Neural progenitor cell (in vitro differentiated cells): ENCODE data around the gene HOATZ. TPM values are rescaled to one million over a fixed set of nuclear protein-coding genes. Genes with fewer than 3 reads are reported as not detected.

Source experiments
- DNase-seq: peaks from one replicate; pipeline ENCODE4 v3.0.0-alpha.2; 2016; ENCODE audit warnings: low spot score
- H2AFZ ChIP-seq: fragments of 200-600 bp; sonication (generic); replicated peaks from 2 replicates; pipeline ENCODE4 v1.6.1; 2016; ENCODE audit warnings: antibody characterized with exemption
- H3F3A ChIP-seq: fragments of 200-600 bp; sonication (generic); 2 replicates; pipeline ENCODE4 v1.6.1; 2016; ENCODE audit warnings: antibody characterized with exemption, low read depth
- H3K27ac ChIP-seq: fragments of 200-600 bp; sonication (generic); 2 replicates; pipeline ENCODE4 v1.5.1; 2016; ENCODE audit warnings: mild to moderate bottlenecking
- H3K27me3 ChIP-seq: fragments of 200-600 bp; sonication (generic); 2 replicates; pipeline ENCODE4 v1.6.1; 2016; ENCODE audit warnings: mild to moderate bottlenecking, moderate library complexity
- H3K36me3 ChIP-seq: fragments of 200-600 bp; sonication (generic); 2 replicates; pipeline ENCODE4 v1.5.1; 2016
- H3K4me1 ChIP-seq: fragments of 200-600 bp; sonication (generic); 2 replicates; pipeline ENCODE4 v1.6.1; 2016; ENCODE audit warnings: mixed run types
- H3K4me2 ChIP-seq: fragments of 200-600 bp; sonication (generic); 2 replicates; pipeline ENCODE4 v1.6.1; 2016
- H3K4me3 ChIP-seq: fragments of 200-600 bp; sonication (generic); 2 replicates; pipeline ENCODE4 v1.5.1; 2016
- H3K79me2 ChIP-seq: fragments of 200-600 bp; sonication (generic); 2 replicates; pipeline ENCODE4 v1.6.1; 2016; ENCODE audit warnings: low read depth
- H3K9ac ChIP-seq: fragments of 200-600 bp; sonication (generic); 2 replicates; pipeline ENCODE4 v1.6.1; 2016
- H3K9me3 ChIP-seq: fragments of 200-600 bp; sonication (generic); 2 replicates; pipeline ENCODE4 v1.5.1; 2016; ENCODE audit warnings: low read depth
- H4K20me1 ChIP-seq: fragments of 200-600 bp; sonication (generic); 2 replicates; pipeline ENCODE4 v1.6.1; 2016; ENCODE audit warnings: low read depth
- H3K27ac Mint-ChIP-seq: 3 replicates; pipeline ENCODE4 v1.8.0; 2021; ENCODE audit warnings: mixed read lengths
- H3K27me3 Mint-ChIP-seq: 2 replicates; pipeline ENCODE4 v1.8.0; 2022; ENCODE audit warnings: low read depth, mild to moderate bottlenecking, inconsistent platforms, moderate library complexity, mixed read lengths; ENCODE audit not compliant: insufficient read depth
- H3K36me3 Mint-ChIP-seq: 3 replicates; pipeline ENCODE4 v1.8.0; 2021; ENCODE audit warnings: mixed read lengths
- H3K4me1 Mint-ChIP-seq: 3 replicates; pipeline ENCODE4 v1.8.0; 2021; ENCODE audit warnings: mixed read lengths
- H3K4me3 Mint-ChIP-seq: 3 replicates; pipeline ENCODE4 v1.8.0; 2021; ENCODE audit warnings: mild to moderate bottlenecking, moderate library complexity, mixed read lengths
- H3K9me3 Mint-ChIP-seq: 3 replicates; pipeline ENCODE4 v1.8.0; 2020; ENCODE audit warnings: mixed read lengths
- EZH2 ChIP-seq: fragments of 200-600 bp; sonication (generic); IDR thresholded peaks from 2 replicates; pipeline ENCODE4 v1.6.1; 2017; ENCODE audit warnings: antibody characterized with exemption, mild to moderate bottlenecking, moderate library complexity
- EZH2phosphoT487 ChIP-seq: fragments of 200-600 bp; sonication (generic); IDR thresholded peaks from 2 replicates; pipeline ENCODE4 v1.6.1; 2017; ENCODE audit warnings: antibody characterized with exemption
- total RNA-seq: library from RNA; depleted of rRNA; stranded (reverse); fragments of >200 nt; gene quantifications from 2 replicates; pipeline ENCODE4 v1.2.3, GENCODE V29; 2015; ENCODE audit warnings: low replicate concordance
- TF ChIP-seq, protein P1 (sequence below): fragments of 200-600 bp; sonication (generic); IDR thresholded peaks from 2 replicates; pipeline ENCODE4 v1.5.1; 2017; ENCODE audit warnings: antibody characterized with exemption, mild to moderate bottlenecking

HOATZ gene
- total RNA-seq, 1 donor from 2014 or later = not detected

GRCh38 chr11:111541254-111542061, 26.9 kb downstream of the HOATZ start:
- Histone ChIP-seq H4K20me1 (no peaks in the 10 kb centered on the region), H3K9ac (no peak overlapping the region), H3K79me2 (no peaks in the 10 kb centered on the region), H3K36me3 (no peaks in the 10 kb centered on the region), H3K27ac (no peak overlapping the region), H2AFZ (peak overlapping the region; percentile 81), H3K27me3 (peaks cover 81% of the 10 kb centered on the region), H3K4me1 (peaks cover 5% of the 10 kb centered on the region), H3K4me3 (peak overlapping the region; percentile 47), H3K4me2 (peak overlapping the region; percentile 84), H3K9me3 (no peaks in the 10 kb centered on the region), H3F3A (peaks cover 6% of the 10 kb centered on the region)
- Mint-ChIP-seq H3K27ac (peak overlapping the region; percentile 34), H3K36me3 (no peaks in the 10 kb centered on the region), H3K9me3 (peaks cover 12% of the 10 kb centered on the region), H3K4me3 (peak overlapping the region; percentile 87), H3K4me1 (peaks cover 13% of the 10 kb centered on the region), H3K27me3 (peaks cover 36% of the 10 kb centered on the region)
- TF ChIP-seq EZH2 (peak; percentile 76), EZH2phosphoT487 (peak; percentile 36)
- TF ChIP-seq, protein P1, sequence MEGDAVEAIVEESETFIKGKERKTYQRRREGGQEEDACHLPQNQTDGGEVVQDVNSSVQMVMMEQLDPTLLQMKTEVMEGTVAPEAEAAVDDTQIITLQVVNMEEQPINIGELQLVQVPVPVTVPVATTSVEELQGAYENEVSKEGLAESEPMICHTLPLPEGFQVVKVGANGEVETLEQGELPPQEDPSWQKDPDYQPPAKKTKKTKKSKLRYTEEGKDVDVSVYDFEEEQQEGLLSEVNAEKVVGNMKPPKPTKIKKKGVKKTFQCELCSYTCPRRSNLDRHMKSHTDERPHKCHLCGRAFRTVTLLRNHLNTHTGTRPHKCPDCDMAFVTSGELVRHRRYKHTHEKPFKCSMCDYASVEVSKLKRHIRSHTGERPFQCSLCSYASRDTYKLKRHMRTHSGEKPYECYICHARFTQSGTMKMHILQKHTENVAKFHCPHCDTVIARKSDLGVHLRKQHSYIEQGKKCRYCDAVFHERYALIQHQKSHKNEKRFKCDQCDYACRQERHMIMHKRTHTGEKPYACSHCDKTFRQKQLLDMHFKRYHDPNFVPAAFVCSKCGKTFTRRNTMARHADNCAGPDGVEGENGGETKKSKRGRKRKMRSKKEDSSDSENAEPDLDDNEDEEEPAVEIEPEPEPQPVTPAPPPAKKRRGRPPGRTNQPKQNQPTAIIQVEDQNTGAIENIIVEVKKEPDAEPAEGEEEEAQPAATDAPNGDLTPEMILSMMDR = no peak
- peak; percentile 52 for DNase-seq

GRCh38 chr11:111542606-111543275, 28.2 kb downstream of the HOATZ start:
- peaks cover 68% of the 10 kb centered on the region for H3K27me3 ChIP-seq
- no peak overlapping the region for H3K27ac ChIP-seq
- no peaks in the 10 kb centered on the region for H3K79me2 ChIP-seq

GRCh38 chr11:111548525-111548924, 33.9 kb downstream of the HOATZ start:
- Histone ChIP-seq H3K79me2 (no peaks in the 10 kb centered on the region), H3K27ac (no peak overlapping the region), H3K9me3 (no peaks in the 10 kb centered on the region), H3K27me3 (peaks cover 10% of the 10 kb centered on the region), H3K4me3 (no peak overlapping the region), H3K36me3 (no peaks in the 10 kb centered on the region), H4K20me1 (no peaks in the 10 kb centered on the region), H3K4me2 (no peak overlapping the region), H3K9ac (no peak overlapping the region), H2AFZ (no peak overlapping the region), H3F3A (no peaks in the 10 kb centered on the region), H3K4me1 (peaks cover 12% of the 10 kb centered on the region)
- Mint-ChIP-seq H3K9me3 (no peaks in the 10 kb centered on the region), H3K27ac (no peak overlapping the region), H3K4me1 (no peaks in the 10 kb centered on the region), H3K36me3 (no peaks in the 10 kb centered on the region), H3K27me3 (peaks cover 3% of the 10 kb centered on the region), H3K4me3 (no peak overlapping the region)
- TF ChIP-seq EZH2 = no peak
- no peak for TF ChIP-seq EZH2phosphoT487
- TF ChIP-seq, protein P1 = no peak
- no peak for DNase-seq

More at GRCh38 chr11:111542606-111543275, 28.2 kb downstream of the HOATZ start:
- Mint-ChIP-seq H3K27ac (no peak overlapping the region), H3K4me1 (peaks cover 13% of the 10 kb centered on the region), H3K4me3 (peak overlapping the region; percentile 38), H3K9me3 (peaks cover 12% of the 10 kb centered on the region), H3K36me3 (no peaks in the 10 kb centered on the region), H3K27me3 (peaks cover 33% of the 10 kb centered on the region)
- DNase-seq = no peak
- H3K36me3 ChIP-seq = no peaks in the 10 kb centered on the region
- no peak for TF ChIP-seq EZH2
- TF ChIP-seq, protein P1 = no peak
- no peak for TF ChIP-seq EZH2phosphoT487
- H2AFZ ChIP-seq = no peak overlapping the region
- H3K4me1 ChIP-seq = peaks cover 5% of the 10 kb centered on the region
- H3K4me2 ChIP-seq = no peak overlapping the region
- H3K9me3 ChIP-seq = no peaks in the 10 kb centered on the region
- no peaks in the 10 kb centered on the region for H4K20me1 ChIP-seq
- peaks cover 6% of the 10 kb centered on the region for H3F3A ChIP-seq
- H3K4me3 ChIP-seq = no peak overlapping the region
- H3K9ac ChIP-seq = no peak overlapping the region
